ENCODE results near the gene KRT81.
"Not testable (repeated sequence)": the region's sequence is repeated elsewhere in the genome, so short reads cannot be mapped to it uniquely, and the experiment has no call there.

The KRT81 gene

GRCh38 chr12:52278575-52279421, 12.5 kb downstream of the KRT81 start:
- in situ Hi-C loops (cut with MboI; ENCODE audit: low sequenced_read_pairs) = no loop called here

GRCh38 chr12:52277486-52278245, 13.7 kb downstream of the KRT81 start:
- in situ Hi-C loops (cut with MboI; ENCODE audit: low sequenced_read_pairs) = no loop called here

GRCh38 chr12:52275686-52276085, 15.6 kb downstream of the KRT81 start:
- in situ Hi-C loops (cut with MboI; ENCODE audit: low sequenced_read_pairs) = no loop called here

GRCh38 chr12:52274521-52275120, 16.7 kb downstream of the KRT81 start, which contains the start of gene KRT86:
KRT86 (plus strand) TSS chr12:52274645; CDS start chr12:52301917, 27,272 bp downstream.
- in situ Hi-C loops (cut with MboI; ENCODE audit: low sequenced_read_pairs) = no loop called here

GRCh38 chr12:52271158-52271557, 20.2 kb downstream of the KRT81 start:
- in situ Hi-C loops (cut with MboI; ENCODE audit: low sequenced_read_pairs) = no loop called here

GRCh38 chr12:52270541-52271070, 20.7 kb downstream of the KRT81 start:
- in situ Hi-C loops (cut with MboI; ENCODE audit: low sequenced_read_pairs) = no loop called here

GRCh38 chr12:52268212-52268611, 23.1 kb downstream of the KRT81 start:
- in situ Hi-C loops (cut with MboI; ENCODE audit: low sequenced_read_pairs) = no loop called here

- in situ Hi-C loops (cut with MboI; ENCODE audit: low sequenced_read_pairs) = no loop called here
Observed at GRCh38 chr12:52267699-52268098, 23.6 kb downstream of the KRT81 start.

- in situ Hi-C loops (cut with MboI; ENCODE audit: low sequenced_read_pairs) = no loop called here
Observed at GRCh38 chr12:52267266-52267665, 24.1 kb downstream of the KRT81 start.

- in situ Hi-C loops (cut with MboI; ENCODE audit: low sequenced_read_pairs) = no loop called here
Observed at GRCh38 chr12:52266514-52266913, 24.8 kb downstream of the KRT81 start.

- in situ Hi-C loops (cut with MboI; ENCODE audit: low sequenced_read_pairs) = no loop called here
Observed at GRCh38 chr12:52264435-52264825, 26.9 kb downstream of the KRT81 start.

GRCh38 chr12:52263761-52264434, 27.4 kb downstream of the KRT81 start:
- in situ Hi-C loops (cut with MboI; ENCODE audit: low sequenced_read_pairs) = no loop called here

- in situ Hi-C loops (cut with MboI; ENCODE audit: low sequenced_read_pairs) = no loop called here
Observed at GRCh38 chr12:52262286-52262685, 29.0 kb downstream of the KRT81 start.

GRCh38 chr12:52261208-52261484, 30.2 kb downstream of the KRT81 start:
- in situ Hi-C loops (cut with MboI; ENCODE audit: low sequenced_read_pairs) = no loop called here

GRCh38 chr12:52260361-52261207, 30.8 kb downstream of the KRT81 start:
- in situ Hi-C loops (cut with MboI; ENCODE audit: low sequenced_read_pairs) = no loop called here

- in situ Hi-C loops (cut with MboI; ENCODE audit: low sequenced_read_pairs) = no loop called here
Observed at GRCh38 chr12:52259657-52260243, 31.6 kb downstream of the KRT81 start.

GRCh38 chr12:52258335-52258901, 32.9 kb downstream of the KRT81 start:
- in situ Hi-C loops (cut with MboI; ENCODE audit: low sequenced_read_pairs) = no loop called here

GRCh38 chr12:52257922-52258321, 33.4 kb downstream of the KRT81 start:
- in situ Hi-C loops (cut with MboI; ENCODE audit: low sequenced_read_pairs) = not testable (repeated sequence)

GRCh38 chr12:52257074-52257551, 34.2 kb downstream of the KRT81 start:
- in situ Hi-C loops (cut with MboI; ENCODE audit: low sequenced_read_pairs) = no loop called here
